Mesothelial cell of epicardium (in vitro differentiated cells): Measurements from ENCODE around the gene DTX4. TPM values are rescaled to one million over a fixed set of nuclear protein-coding genes. Genes with fewer than 3 reads are reported as not detected.
A peak's percentile ranks its signal among the peaks of the same experiment; 100 is the strongest.

ENCODE experiments used
- DNase-seq, 2 experiments: peaks; one replicate each; pipeline ENCODE4 v3.0.0; 2021; ENCODE audit warnings: low spot score in 2 of 2; ENCODE audit not compliant: unreplicated experiment in 2 of 2
- H3K27ac Mint-ChIP-seq: 2 replicates; pipeline ENCODE4 v1.8.0; 2021; ENCODE audit warnings: mixed read lengths
- H3K27me3 Mint-ChIP-seq: 2 replicates; pipeline ENCODE4 v1.8.0; 2021; ENCODE audit warnings: low read depth, mixed read lengths
- H3K36me3 Mint-ChIP-seq: 2 replicates; pipeline ENCODE4 v1.8.0; 2021; ENCODE audit warnings: mixed read lengths
- H3K4me1 Mint-ChIP-seq: 2 replicates; pipeline ENCODE4 v1.8.0; 2021; ENCODE audit warnings: mixed read lengths
- H3K4me3 Mint-ChIP-seq: 2 replicates; pipeline ENCODE4 v1.8.0; 2021; ENCODE audit warnings: mild to moderate bottlenecking, moderate library complexity, mixed read lengths
- H3K9me3 Mint-ChIP-seq: 2 replicates; pipeline ENCODE4 v1.8.0; 2021; ENCODE audit warnings: mixed read lengths
- CTCF ChIP-seq: fragments of 200-600 bp; sonication (generic); IDR thresholded peaks from one replicate; pipeline ENCODE4 v1.5.0; 2021; ENCODE audit warnings: antibody characterized with exemption; ENCODE audit not compliant: unreplicated experiment
- total RNA-seq: library from RNA; stranded (reverse); gene quantifications from 3 replicates; pipeline ENCODE4 v1.2.1, GENCODE V29; 2021

Gene DTX4
- total RNA-seq, 1 donor from 2014 or later: 37.7 TPM

- H3K27ac Mint-ChIP-seq: no peak overlapping the region
These were observed 34.7 kb downstream of the DTX4 start for GRCh38 chr11:59206635-59207034.

GRCh38 chr11:59207988-59208451, 36.1 kb downstream of the DTX4 start:
- Mint-ChIP-seq H3K27me3 (no peaks in the 10 kb centered on the region), H3K27ac (peak overlapping the region; percentile 41), H3K4me1 (no peaks in the 10 kb centered on the region), H3K36me3 (peaks cover 7% of the 10 kb centered on the region), H3K4me3 (no peak overlapping the region), H3K9me3 (no peaks in the 10 kb centered on the region)
- peak; percentile 75 for TF ChIP-seq CTCF
- DNase-seq: no peak

More at GRCh38 chr11:59206635-59207034, 34.7 kb downstream of the DTX4 start:
- Mint-ChIP-seq H3K4me3 (no peak overlapping the region), H3K27me3 (no peaks in the 10 kb centered on the region), H3K36me3 (peaks cover 9% of the 10 kb centered on the region), H3K9me3 (no peaks in the 10 kb centered on the region), H3K4me1 (no peaks in the 10 kb centered on the region)
- no peak for DNase-seq
- TF ChIP-seq CTCF: no peak

- no peaks in the 10 kb centered on the region for H3K9me3 Mint-ChIP-seq
- no peak for TF ChIP-seq CTCF
- no peaks in the 10 kb centered on the region for H3K4me1 Mint-ChIP-seq
- H3K27ac Mint-ChIP-seq: no peak overlapping the region
- no peak for DNase-seq
- H3K27me3 Mint-ChIP-seq: no peaks in the 10 kb centered on the region
- peaks cover 7% of the 10 kb centered on the region for H3K36me3 Mint-ChIP-seq
- H3K4me3 Mint-ChIP-seq: no peak overlapping the region
These were observed 37.0 kb downstream of the DTX4 start for GRCh38 chr11:59208956-59209355.

GRCh38 chr11:59212222-59212621, 40.3 kb downstream of the DTX4 start:
- H3K27me3 Mint-ChIP-seq: no peaks in the 10 kb centered on the region
- no peaks in the 10 kb centered on the region for H3K36me3 Mint-ChIP-seq

GRCh38 chr11:59212744-59213631, 41.1 kb downstream of the DTX4 start, which contains the start of gene MPEG1:
MPEG1 (minus strand) TSS chr11:59212927; CDS start chr11:59212865, 62 bp downstream.
- Mint-ChIP-seq H3K4me1 (no peaks in the 10 kb centered on the region), H3K36me3 (no peaks in the 10 kb centered on the region), H3K9me3 (no peaks in the 10 kb centered on the region), H3K27ac (no peak within 1 kb of the TSS), H3K4me3 (no peak within 1 kb of the TSS), H3K27me3 (no peaks in the 10 kb centered on the region)
- no peak for TF ChIP-seq CTCF
- no peak for DNase-seq

More at GRCh38 chr11:59212222-59212621, 40.3 kb downstream of the DTX4 start:
- Mint-ChIP-seq H3K27ac (no peak overlapping the region), H3K4me1 (no peaks in the 10 kb centered on the region), H3K4me3 (no peak overlapping the region), H3K9me3 (no peaks in the 10 kb centered on the region)
- no peak for TF ChIP-seq CTCF
- no peak for DNase-seq
